Heart left ventricle (tissue), 13 donors: ENCODE measurements around the gene CHAD.

ENCODE experiments used
- POLR2A ChIP-seq, 2 donors: fragments of 450-650 bp; IDR thresholded peaks; one replicate each; pipeline ENCODE4 v1.6.1; 2017; ENCODE audit warnings: antibody characterized with exemption in 2 of 2, mild to moderate bottlenecking in 2 of 2, moderate library complexity in 2 of 2
- TF ChIP-seq, protein P1 (sequence below), 12 donors: fragments of 200-600 bp; sonication (generic) in 4 of 12; IDR thresholded peaks; one replicate each; pipeline versions ENCODE4 v1.5.0 to v1.8.0; 2018 to 2022; ENCODE audit warnings: antibody characterized with exemption in 12 of 12, mild to moderate bottlenecking in 5 of 12
- donor health status: ischemic (EF 13 %, LVEDD 7.1; RV severe dilation, severe dysfunction).
- donor health status: DM: no; HTN: yes; CAD: no.
- donor health status: DM: no; HTN: no; CAD: no.
- donor health status: ischemic (EF 25% LVEDD 6.9; RV normal size, moderate dysfunction).
- donor health status: ischemic (EF 25% LVEDD 5.7; RV mildly dilated, moderate dysfunction).
- donor health status: ischemic (EF 35%, LVEDD 5.7; RV mildly dilated, moderate dysfunction).
- donor health status: nonischemic (EF 11% LVEDD 7.7; RV severe dilation, severe dysfunction).
- donor health status: DM: yes; HTN: yes; CAD: no.
- donor health status: PGD.
- donor health status: ischemic (EF 29% LVEDD 5.4; RV normal size, mild dysfunction).
- donor health status: nonischemic (EF 23%, LVEDD 6.1; RV moderate dilation, normal function).

DNA sequence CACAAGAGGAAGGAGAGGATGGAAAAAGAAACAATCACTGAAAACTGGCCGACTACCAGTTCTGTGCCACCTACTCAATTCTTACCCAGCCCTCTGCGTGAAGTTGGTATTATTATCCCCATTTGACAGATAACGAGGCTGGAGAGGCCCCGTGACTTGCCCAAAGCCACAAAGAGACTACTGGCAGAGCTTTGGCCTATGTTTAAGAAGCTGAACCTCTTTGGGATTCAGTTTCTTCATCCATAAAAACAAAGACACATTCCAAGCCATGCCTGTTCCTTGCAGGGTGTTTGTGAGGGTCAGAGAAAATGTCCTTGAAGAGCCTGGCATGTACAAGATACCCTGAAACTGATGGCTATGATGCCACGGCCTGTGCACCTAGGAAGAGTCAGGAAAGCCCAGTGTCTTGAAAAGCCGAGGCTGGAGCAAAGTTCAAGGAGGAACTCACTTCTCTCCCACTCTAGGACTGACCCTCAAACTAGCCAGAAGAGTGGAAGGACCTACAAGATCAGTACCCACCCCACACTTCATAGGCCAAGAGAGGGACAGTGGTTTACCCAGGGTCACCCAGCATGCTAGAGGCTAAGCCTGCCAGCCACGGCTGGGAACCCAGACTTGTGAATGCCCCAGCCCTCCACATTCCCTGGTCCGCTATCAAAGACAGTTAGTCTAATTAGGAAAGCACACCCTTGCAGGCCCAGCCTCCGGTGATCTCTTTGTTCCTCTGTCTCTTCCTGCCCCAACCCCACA, 44.3 kb downstream of the CHAD start:
- no peak for TF ChIP-seq POLR2A (IDR thresholded peaks at IDR 0.05)
- TF ChIP-seq, protein P1, sequence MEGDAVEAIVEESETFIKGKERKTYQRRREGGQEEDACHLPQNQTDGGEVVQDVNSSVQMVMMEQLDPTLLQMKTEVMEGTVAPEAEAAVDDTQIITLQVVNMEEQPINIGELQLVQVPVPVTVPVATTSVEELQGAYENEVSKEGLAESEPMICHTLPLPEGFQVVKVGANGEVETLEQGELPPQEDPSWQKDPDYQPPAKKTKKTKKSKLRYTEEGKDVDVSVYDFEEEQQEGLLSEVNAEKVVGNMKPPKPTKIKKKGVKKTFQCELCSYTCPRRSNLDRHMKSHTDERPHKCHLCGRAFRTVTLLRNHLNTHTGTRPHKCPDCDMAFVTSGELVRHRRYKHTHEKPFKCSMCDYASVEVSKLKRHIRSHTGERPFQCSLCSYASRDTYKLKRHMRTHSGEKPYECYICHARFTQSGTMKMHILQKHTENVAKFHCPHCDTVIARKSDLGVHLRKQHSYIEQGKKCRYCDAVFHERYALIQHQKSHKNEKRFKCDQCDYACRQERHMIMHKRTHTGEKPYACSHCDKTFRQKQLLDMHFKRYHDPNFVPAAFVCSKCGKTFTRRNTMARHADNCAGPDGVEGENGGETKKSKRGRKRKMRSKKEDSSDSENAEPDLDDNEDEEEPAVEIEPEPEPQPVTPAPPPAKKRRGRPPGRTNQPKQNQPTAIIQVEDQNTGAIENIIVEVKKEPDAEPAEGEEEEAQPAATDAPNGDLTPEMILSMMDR (IDR thresholded peaks at IDR 0.05), result no peak
